NCI-H1694 (cell line): ENCODE measurements around the gene XPNPEP1.
A peak's percentile ranks its signal among the peaks of the same experiment; 100 is the strongest.
"Not testable (repeated sequence)": the region's sequence is repeated elsewhere in the genome, so short reads cannot be mapped to it uniquely, and the experiment has no call there.

Source experiments
- DNase-seq: peaks from one replicate; lab custom pipeline; 2025; lab: John Stamatoyannopoulos, UW

XPNPEP1 gene

DNA sequence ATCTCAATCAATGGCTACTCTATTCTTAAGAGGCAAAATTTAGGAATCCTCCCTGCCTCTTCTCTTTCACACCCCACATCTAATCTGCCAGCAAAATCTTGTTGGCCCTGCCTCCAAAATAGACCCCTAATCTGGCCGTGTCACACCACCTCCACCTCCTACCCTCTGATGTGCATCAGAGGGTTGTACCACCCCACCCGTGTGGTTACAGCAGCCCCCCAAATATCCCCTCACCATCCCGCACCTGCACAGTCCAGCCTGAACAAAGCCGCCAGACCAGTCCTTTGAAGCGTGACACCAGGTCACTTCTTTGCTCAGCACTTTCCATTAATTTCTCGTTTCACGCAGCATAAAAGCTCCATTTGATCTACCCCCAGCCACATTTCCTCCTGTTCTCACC is 776 bp upstream of the XPNPEP1 start:
- DNase-seq, result no peak

DNA sequence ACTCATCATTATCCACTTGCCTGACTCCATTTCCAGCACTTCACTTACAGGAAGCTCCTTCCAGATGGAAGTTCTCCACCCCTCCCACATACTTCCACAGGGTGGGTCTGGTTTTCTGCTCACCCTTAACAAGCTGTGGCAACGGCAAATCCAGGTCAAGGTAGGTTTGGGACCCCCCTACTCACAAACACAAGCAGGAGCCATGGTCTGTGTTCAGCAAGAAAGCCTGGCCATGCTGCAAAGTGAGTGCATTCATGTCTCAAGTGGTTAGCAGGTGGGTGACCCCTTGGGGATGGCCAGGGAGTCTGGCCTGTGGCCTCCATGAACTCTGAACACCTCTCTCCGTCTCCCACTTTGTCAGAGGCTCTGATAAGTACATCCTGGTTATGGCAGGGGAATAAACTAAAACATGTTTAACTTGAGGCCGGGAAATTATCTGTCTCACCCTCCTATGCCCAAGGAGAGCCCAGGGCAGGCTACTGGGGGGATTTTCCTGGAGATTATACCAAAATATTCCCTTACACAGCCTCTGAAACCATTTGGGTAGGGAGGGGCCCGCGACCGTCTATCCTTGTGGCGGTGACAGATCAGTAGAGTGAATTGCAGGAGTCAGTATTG is 844 bp downstream of the XPNPEP1 start:
- no peak for DNase-seq

DNA sequence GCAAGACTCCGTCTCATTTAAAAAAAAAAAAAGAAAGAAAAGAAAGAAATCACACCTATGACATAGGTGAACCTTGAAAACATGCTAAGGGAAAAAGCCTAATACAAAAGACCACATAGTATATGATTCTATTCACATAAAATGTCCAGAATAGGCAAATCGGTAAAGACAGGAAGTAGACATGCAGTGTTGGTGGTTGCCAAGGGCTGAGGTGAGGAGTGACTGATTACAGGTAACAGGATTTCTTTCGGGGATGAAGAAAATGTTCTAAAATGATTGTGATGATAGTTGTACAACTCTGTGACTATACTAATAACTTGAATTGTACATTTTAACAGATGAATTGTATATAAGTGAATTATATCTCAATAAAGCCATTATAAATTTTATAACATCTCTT is 3.3 kb downstream of the XPNPEP1 start:
- no peak for DNase-seq

DNA sequence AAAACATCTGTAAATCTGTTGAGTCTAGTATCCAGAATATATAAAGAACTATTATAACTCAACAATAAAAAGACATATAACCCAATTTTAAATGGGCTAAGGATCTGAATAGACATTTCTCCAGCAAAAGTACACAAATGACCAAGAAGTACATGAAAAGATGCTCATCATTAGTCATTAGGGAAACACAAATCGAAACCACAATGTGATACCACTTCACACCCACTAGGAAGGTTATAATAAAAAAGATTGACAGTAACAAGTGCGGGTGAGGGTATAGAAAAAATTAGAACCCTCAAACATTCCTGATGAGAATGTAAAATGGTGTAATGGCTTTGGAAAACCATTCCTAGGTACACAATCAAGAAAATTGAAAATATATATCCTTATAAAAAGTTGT is 4.1 kb downstream of the XPNPEP1 start:
- DNase-seq, result no peak

DNA sequence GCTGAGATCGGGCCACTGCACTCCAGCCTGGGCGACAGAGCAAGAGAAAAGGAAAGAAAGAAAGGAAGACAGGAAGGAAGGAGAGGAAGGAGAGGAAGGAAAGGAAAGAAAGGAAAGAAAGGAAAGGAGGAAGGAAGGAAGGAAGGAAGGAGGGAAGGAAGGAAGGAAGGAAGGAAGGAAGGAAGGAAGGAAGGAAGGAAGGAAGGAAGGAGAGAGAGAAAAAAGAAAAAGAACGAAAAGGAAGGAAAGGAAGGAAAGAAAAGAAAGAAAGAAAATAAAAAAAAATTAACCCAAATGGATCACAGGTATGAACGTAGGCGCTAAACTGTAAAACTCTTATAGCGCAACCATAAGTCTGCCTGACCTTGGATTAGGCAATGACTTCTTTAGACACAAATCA is 4.6 kb downstream of the XPNPEP1 start:
- not testable (repeated sequence) for DNase-seq

DNA sequence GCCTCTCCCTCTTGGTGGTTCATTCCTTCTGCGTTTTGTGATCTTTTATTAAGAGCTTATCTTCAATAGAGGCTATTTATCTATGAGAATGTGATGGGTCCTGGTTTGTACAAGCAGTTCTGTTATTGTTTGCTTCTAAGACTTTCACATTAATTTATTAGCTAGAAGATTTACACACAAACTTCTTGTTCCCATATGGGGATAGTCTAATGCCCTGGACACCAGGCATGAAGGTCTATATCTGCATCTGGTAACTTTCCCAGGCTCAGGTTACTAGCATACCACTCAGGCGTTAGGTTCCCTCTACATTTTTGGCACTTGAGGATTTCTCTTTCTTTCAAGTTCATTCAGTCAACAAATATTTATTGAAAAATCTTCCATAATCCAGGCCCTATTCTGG is 7.7 kb downstream of the XPNPEP1 start:
- no peak for DNase-seq

DNA sequence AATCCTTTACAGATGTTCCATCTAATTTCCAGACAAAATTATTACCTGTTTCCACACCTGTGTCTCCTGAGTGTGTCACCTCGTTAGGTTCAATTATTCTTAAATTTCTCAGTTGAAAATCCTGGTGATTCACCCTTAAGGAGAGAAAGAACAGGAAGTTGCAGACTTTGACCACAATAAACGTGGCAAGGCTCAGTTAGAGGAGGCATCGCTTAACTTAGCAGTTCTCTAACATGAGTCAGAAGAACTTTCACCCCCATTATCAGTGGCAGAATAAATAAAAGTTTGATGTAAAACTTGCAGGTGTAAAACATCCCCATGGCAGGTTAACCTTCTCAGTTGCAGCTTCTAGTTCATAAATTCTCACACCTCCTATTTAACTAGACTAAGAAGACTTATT is 8.3 kb downstream of the XPNPEP1 start:
- no peak for DNase-seq

DNA sequence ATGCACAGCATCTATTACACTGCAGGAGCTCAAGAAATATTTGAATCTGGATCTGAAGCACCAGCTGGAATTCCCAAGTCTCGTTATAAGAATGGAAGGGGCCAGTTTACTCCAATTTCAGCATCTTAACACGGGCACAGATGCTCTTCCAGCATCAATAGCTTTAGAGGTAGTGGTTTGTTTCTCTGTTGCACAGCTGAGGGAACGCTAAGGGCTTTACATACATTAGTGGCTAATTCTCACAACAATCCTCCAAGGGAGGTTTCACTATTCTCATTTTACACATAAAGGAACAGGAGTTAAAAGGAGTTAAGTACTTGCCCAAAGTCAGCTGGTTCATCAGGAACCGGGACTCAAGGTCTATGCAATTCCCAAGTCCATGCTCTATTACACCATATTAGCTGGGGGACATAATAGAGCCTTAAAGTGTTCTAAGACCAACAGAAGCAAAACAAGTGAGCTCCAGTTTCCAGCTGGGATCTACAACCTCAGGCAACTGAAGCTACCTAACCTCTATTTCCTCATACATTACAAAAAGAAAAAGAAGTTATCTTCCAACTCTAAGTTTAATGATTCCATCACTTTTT is 9.9 kb downstream of the XPNPEP1 start:
- DNase-seq, result no peak

DNA sequence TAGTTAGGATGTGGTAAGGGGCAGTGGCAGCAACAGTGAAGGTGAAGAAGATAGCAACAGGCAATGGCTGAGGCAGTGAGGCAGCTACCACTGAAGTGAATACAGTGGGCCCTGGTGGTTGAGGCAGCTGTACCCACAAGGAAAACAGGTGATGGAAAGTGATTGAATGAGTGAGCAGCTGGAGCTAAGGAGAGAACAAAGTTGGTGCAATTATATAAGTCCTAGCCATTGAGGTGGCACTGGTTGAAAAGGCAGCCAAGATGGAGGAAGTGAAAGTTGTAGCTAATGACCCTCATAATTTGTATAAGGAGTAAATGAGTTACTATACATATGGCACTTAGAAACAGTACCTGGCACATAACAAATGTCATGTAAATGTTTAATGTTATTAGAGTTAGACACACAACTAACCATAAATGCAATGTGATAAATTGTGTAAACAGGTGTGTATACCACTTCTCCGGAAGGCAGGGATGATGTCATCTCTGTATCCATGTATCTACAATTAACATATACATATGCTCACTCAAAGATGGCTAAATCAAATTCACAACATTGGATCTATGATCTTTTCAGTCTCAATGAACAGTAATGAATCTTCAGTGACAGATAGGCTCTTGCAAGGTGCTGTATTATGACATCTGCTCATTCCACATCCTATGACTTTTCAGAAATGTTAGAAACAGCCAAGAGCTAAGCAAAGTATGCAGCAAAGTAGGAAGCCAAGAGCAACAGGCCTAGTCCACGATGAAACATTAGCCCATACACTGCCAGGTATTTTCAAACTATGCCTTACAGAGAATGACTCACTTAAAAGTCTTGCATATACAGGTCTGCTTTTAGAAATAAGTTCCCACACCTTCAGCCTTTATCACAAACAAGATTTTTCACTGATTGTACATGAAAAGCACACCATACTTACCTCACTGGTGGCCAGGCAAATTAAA is 10.7 kb downstream of the XPNPEP1 start:
- DNase-seq, result no peak

DNA sequence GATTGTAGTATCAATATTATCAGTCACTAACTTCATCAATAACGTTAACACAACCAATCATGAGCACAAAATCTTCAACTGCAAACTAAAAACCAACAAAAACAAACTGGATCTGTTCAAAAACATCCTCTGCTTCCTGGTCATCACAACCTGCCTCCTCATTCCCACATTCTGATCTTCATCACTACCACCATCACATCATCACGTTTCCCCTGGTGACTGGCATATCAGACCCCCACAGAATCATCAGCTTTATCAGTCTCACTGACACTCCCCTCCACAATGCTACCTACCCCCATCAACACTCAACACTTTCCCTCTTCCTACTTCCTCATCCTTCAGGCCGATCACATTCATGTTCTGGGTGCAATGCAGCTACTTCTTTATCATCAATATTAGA is 11.4 kb downstream of the XPNPEP1 start:
- no peak for DNase-seq

DNA sequence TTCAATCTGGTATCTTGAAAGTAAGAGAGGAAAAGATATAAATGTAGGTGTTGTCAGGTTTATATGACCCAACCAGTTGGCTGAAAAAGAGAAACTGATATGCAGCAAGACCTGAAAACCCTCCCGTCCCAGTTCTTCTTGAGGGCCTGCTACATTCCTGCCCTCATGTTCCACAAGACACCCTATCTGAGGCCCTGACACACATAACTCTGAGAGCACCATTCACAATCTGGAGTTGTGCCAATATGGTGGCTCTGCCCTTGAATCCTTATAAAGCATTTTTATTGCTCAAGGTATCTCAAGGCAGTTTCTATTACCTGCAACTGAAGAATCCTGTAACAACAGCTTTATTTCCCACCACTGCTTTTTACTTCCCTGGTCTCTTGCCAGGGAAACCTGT is 17.0 kb downstream of the XPNPEP1 start:
- DNase-seq, result no peak

DNA sequence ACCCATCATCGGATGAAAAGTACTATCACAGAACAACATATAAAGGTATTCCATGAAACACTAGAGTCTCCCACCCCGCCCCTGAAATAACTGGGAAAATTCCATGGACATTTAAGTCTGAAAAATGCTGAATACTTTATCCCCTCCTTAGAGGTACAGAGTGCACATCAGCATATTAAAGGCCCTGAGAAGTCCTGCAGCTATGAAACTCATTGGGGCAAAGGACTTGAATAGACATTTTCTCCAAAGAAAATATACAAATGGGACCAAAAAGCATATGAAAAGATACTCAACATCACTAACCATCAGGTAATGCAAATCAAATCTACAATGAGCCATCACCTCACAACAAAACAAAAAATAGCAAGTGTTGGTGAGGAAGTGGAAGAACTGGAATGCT is 18.9 kb downstream of the XPNPEP1 start:
- no peak for DNase-seq

DNA sequence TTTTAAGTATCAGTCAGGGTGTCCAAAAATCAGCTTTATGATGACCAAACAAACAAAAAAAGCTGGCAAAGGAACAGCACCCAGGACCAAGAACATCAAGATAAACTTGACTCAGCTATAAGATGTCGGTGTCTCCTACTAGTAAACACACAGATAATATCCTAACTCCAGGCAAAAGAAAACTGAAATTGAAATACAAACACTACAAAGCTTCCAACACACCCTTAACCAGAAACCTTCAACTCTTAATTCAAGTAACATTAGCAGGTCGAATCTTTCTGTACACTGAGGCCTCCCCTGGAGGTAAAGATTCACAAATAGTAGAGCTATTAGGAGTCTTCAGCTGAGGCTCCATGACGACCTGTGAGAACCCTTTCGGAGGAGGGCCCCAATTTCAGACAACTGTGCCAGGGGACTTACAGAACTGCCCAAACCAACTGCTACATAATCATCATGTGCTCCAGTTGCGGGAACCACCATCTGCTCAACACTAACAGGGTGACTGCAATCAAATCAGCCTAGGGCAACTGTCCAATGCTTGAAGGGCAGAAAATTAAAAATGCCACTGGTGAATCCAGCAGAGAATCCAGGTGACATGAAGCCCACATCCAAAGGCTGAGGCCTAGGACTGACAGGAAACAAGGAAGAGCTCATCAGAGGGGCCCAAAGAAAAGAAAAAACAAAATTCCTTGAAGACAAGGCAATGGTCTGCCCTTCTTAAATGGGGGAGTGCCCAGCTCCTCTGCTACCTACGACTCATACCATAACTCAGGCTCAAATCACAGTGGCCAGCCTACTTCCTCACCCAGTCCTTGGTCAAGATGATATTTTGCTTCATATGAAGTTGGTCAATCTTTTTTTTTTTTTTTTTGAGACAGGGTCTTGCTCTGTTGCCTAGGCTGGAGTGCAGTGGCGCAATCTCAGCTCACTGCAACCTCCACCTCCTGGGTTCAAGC is 20.0 kb downstream of the XPNPEP1 start:
- peak; percentile 36 for DNase-seq

DNA sequence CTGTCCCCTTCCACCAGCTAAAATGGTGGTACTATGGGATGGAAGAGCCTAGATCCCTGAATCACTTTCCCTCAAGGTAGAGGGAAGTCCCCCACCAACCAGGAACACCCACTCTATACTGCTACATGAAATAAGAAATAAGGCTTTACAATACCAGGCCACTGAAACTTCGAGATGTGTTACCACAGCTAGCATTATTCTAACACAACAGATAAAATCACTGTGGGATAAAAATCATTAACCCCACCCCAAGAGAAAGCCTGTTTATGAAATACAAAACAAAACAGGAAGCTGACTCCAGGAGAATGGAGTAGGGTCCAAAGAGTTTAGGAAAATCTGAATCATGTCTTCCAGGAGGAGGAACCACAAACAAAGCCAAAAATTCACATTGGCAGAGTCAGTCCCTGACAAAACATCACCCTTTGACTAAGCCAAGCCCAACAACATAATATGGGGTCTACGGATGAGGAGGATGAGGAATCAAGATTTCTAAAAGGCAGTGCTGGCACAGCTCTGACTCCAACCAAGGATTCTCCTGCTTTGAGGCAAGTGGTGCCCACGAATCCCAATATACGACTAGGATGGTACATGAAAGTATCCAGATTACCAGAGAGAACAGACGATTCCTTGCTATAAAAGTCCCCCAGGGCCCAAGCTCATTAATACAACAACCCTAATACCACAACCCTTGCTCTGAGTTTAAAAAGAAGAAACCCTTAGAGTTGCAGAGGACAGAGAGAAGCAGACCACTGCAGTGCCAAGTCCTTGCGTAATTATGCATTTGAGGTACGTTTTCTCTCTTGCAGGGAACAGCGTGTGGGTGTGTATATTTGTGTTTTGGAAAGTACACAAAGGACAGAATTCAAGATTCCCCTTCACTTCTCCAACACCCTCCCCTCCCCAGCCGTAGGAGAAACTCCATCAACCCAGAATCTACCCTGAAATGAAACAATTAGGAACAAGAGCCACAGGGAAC is 23.7 kb downstream of the XPNPEP1 start:
- DNase-seq, result no peak

DNA sequence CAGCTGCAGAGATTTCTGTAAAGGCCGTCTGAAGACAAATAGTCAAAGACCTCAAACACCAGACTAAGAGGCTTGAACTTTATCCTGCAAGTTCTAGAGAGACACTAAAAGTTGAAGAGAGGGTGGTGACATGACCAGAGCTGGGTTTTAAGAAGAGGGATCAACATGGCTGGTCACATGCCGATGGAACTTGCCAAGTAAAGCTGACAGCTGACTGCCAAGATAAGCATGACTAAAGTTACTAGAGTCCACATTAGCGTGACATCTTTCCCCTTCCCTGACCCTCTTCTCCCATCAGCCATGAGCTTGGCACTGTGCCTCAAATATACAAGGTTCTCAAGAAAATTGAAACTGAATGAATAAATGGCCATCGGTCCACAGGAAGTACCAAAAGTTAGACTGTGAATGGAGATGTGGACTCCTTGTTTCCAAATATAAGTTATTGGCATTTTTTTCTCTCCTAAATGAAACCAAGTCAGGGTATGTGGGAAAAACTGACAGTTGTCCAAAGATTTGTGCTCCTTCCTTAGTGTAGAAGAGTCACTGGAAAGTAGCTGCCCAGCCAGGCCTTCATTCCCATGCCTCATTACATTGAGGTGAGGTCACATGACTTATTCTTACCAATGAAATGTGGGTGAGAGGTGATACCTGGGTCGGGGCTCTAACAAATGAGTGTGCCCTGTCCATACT is 24.5 kb downstream of the XPNPEP1 start:
- no peak for DNase-seq

DNA sequence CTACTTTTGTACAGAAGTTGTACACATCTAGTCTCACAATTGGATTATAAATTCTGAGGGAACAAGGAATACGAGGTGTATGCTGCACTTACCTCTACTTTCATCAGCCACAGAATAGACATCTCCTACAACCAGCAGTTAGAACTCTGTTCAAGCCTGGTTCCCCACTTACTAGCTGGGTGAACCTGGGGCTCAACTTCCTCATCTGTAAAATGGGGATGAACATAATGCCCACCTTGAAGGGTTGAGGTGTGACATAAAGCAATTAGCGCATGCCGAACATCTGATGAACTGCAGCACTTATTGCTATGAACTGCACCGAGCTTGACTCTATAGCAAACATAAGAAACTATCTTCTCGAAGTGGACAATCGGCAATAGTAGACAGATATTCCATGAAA is 25.3 kb downstream of the XPNPEP1 start:
- no peak for DNase-seq

DNA sequence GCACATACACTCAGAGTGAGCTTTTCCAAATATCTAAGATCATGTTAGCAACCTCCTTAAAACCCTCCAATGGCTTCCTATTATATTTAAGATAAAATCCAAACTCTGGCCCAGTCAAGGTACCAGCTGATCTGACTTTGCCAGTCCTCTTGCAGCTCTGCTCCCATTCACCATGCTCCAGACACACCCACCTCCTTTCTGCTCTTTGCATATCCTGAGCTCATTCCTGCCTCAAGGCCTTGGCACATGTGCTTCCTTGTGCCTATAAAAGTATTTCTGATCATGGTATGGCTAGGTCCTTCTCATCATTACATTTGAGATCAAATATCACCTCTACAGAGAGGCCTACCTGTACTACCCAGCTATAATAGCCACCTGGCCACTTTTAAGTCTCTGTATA is 27.5 kb downstream of the XPNPEP1 start:
- DNase-seq, result no peak

DNA sequence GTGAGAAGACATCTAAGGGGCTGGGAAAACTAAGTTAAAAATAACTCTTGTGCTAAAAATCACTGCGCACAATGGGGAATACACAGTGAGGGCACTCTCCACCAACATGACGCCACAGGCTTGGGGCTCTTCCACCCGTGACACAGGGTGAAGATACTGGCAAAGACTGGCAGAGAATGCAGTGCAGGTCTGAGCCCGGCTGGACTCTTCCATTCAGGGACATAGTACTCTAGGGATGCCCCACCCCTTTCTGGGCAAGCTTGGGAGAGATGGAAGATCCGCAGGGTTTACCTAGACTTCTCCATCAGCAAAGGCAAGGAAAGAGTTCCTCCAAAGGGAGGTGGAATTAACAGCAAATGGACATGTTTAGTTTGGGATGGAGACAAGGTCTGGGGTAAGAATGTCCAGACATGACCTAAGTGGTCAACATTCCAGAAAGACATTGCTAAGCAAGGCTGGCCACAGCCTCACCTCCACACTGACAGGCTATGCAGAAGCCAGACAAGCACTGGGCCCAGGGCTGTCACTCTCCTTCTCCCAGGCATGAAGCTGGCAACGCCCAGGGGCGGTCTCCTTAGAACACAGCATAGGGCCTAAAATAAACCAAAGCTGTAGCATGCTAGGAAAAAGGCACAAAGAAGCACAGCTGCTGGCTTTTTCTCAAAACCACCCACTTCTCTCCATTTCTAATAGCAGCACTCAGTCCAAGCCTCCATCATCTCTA is 28.1 kb downstream of the XPNPEP1 start:
- peak; percentile 4 for DNase-seq

DNA sequence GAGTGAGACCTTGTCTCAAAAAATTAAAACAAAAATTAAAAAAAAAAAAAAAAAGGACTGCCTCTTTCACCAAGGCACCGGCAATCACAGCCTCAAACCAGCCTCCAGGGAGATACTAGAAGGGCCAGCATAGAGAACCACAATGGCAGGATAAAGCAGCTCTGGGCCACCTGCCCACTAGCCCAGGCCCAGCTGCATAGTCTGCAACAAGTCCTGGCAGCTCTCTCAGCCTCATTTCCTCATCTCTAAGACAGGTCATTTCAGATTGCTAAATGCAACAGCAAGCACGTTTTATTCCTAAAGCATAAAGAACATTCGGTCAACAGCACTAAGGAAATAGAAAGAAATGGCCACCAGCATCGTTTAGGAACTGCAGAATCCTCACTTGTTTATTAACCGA is 28.8 kb downstream of the XPNPEP1 start:
- DNase-seq, result no peak

DNA sequence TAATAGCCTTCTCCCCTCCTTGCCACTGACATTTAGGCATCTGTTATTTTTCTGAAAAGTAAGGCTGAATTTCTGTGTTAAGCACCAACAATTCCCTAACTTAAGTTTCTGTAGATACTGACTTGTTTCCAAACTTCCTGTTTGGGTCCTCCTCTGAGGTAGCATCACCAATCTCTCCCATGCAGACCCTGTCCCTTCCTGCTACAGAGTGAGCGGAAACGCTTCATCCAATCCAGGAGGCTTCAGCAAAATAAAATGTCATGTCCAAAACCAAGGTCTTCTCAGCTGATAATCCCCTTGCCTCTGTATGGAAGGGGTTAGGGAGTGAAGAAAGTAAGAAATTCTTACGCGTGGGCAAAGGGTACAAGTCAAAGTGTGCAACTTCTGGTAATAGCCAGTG is 29.9 kb downstream of the XPNPEP1 start:
- no peak for DNase-seq
